Fibroblast of skin of right quadriceps (primary cell): ENCODE results near the gene S100A6.

ENCODE experiments used
- DNase-seq: peaks from one replicate; pipeline ENCODE4 v3.0.0-alpha.2; 2013

Gene S100A6

DNA sequence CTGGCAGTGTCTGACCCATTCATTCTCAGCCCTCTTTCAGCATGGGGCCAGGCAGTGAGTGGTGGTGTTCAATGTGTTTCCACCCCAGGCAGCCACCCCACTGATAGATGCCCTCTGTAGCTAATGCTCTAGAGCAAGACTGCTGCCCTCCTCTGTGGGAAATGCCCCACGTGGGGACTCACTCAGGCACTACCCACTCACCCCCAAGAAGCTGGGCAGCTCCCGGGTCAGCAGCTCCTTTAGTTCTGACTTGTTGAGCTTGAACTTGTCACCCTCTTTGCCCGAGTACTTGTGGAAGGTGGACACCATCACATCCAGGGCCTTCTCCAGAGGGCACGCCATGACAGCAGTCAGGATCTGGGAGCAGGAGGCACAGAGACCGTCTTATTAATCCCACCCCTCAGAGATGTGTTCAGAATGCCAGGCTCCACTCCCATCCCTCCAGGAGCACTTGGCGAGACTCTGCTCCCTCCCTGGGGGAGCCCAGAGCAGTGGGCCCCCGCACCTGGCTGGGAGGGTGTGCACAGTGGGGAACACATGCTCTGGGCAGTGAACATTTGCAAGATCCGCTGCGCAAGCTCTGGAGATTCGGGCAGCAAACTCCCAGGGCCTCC, 8.8 kb upstream of the S100A6 start:
- DNase-seq = no peak

GRCh38 chr1:153543736-153544135, 7.9 kb upstream of the S100A6 start:
- DNase-seq = no peak

- no peak for DNase-seq
These were observed 7.3 kb upstream of the S100A6 start for GRCh38 chr1:153542956-153543711.

- DNase-seq = no peak
These were observed 6.1 kb upstream of the S100A6 start for GRCh38 chr1:153541641-153542590.

GRCh38 chr1:153540394-153541361, 4.9 kb upstream of the S100A6 start, which contains the start of gene S100A5:
S100A5 (minus strand) TSS chr1:153540934; CDS start chr1:153540191, 743 bp downstream.
- peak; percentile 59 for DNase-seq

DNA sequence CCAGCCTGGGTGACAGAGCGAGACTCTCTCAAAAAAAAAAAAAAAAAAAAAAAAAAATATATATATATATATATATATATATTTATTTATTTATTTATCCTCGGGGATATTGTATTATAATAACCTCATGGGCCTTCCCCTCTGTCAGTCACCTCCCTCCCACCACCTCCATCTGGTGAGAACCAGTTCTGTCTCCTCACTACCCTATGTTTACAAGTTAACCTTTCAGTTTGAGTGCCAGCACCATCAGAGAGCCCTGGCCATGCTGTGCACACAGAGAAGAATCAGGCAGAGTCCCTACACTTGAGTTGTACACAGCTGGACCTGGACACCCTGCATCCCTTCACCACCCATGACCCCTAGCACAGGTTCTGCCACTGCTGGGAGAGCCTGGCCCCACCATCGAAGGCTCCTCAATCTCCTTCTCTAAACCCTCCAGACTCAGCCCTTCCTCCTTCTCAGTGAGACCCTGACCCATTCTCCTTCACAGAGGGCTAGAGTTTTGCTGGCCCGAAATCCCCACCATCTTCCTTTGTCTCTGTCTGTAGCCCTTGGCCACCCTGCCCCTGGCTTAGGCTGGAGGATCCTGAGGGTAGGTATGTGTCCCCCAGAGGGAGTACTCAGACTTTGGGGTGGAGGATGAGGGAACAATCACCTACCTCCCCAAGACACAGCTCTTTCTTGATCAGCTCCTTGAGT, 3.8 kb upstream of the S100A6 start:
- DNase-seq = no peak

- no peak for DNase-seq
These were observed 2.6 kb upstream of the S100A6 start for GRCh38 chr1:153538315-153538821.

DNA sequence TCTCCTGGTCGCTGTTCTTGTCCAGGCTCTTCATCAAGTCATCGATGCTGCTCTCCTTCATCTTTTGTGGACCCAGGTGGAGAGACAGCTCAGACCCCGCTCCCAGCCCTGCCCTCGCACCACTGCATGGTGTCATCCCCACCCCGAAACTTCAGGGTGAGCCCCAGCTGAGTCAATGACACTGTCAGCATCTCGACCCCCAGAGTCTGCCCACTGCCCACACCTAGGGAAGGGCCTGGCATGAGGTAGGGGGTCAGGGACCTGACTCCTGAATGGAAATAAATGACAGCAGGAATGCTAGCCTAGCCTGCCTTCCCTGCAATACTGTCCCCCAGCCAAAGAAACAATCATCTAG, 1.6 kb upstream of the S100A6 start:
- no peak for DNase-seq

DNA sequence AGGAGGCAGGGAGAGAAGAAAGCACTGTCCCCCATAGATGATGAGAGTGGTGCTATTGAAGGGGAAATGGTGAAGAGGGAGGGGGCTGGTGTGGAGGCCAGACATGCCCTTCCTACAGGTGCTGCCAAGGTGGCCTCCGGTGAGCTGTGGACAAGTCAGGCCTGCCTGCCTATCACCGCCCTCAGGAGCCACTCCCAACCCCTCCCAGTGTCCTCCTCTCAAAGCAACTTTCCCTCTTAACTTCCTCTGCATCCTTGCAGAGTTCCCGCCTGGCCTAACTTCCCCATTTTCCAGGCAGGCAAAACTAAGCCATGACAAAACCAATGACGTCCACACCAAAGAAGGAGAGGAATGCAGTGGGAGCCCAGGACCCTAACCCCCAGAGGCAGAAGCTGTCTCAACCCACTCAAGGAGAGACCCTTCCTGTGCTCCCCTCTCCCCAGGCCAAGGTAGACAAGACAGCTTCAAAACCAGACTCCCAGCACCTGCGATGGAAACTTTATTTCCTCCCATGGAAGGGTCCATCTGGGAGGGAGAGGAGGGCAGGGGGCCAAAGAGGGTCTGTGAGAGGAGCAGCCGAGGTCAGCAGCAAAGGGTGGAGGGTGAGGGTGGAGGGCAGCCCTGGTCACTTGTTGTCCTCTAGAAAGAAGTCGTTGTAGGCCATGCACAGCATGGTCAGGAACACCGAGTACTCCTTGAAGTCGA, 1.0 kb upstream of the S100A6 start:
- no peak for DNase-seq

GRCh38 chr1:153536012-153536670, 350 bp upstream of the S100A6 start:
- peak; percentile 89 for DNase-seq

DNA sequence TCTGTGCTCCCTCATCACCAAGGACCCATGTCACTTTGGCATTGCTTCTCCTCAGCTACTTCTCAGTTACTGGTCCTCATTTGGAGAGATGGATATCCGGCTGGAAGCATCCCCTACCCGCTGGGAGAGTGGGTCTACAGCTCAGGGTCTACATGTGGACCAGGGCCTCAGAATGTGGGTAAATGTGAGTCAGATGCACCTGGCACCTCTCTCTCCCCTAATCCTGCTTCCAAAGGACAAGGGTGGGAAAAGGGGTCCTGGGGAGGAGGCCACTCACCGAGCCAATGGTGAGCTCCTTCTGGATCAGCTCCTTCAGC, 908 bp downstream of the S100A6 start:
- no peak for DNase-seq

- peak; percentile 38 for DNase-seq
These were observed 1.4 kb downstream of the S100A6 start for GRCh38 chr1:153534226-153534924.

DNA sequence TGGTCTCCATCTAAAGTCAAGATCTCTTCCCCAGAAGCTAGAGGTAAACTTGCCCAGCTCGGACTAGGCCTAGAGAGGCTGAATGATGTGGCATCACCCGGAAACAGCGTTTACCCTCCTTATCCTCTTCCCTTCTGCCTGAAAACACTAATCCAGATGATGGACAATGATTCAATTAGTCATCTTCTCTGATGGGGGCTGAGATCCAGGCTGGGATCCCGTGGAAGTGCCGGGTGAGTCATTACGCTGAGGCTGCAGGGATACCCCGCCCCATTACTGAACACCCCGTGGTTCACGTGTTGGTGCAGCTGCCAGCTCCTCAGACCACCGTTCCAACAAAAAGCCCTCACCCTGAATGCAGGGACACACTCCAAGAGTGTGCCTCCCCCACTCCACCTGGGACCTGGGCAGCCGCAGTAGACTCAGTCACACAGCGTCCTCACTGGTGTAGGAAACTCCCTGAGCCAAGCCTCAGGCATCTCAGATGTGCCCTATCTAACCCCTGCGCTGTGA, 2.0 kb downstream of the S100A6 start:
- peak; percentile 95 for DNase-seq

GRCh38 chr1:153532769-153533599, 2.8 kb downstream of the S100A6 start:
- peak; percentile 89 for DNase-seq

- DNase-seq = no peak
These were observed 3.6 kb downstream of the S100A6 start for GRCh38 chr1:153532181-153532580.

DNA sequence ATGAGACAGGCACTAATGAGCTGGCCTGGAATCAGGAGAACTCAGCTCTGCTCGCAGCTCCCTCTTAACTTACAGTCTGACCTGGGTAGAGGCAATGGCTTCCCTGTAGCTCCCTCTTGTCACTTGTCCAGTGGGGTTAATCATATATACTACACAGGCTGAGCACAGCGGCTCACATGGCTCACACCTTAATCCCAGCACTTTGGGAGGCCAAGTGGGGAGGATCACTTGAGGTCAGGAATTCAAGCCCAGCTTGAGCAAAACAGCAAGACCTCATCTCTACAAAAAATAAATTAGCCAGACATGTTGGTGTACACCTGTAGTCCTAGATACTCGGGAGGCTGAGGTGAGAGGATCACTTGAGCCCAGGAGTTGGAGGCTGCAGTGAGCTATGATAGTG, 4.2 kb downstream of the S100A6 start:
- DNase-seq = no peak

GRCh38 chr1:153527683-153528040, 8.1 kb downstream of the S100A6 start:
- DNase-seq = no peak

DNA sequence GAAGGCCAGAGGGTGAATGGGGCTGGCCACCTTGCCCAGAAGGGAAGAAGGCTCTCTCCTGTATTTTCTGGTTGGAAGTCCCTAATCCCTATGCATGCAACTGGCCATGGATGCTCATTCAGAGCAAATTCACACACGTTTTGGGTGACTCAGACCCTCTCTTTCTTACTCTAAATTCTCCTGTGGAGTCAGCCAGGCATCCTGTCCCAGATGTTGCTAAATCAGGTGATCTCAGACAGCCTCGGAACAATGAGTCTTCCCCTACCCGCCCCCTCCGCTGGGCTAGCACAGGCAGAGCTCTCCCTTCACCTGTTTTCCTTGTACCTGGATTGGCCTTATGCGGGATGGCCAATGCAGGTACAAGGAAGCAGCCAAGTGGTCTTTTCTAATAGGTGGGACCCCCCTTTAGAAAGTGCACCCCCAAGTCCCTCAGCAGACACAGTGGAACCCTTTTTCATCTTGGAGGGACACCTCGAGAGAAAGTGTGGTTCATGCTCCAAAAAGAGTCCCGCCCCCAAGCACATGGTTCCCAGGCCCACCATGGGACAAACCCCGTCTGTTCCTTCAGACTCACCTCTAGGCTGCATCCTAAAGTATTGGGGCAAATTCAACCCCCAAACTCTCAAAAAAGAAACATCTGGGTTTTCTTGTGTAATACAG, 8.6 kb downstream of the S100A6 start:
- no peak for DNase-seq
